Fibroblast of gingiva (primary cell): Measurements from ENCODE around the gene ABCC3.

Source experiments
- DNase-seq: peaks from one replicate; pipeline ENCODE4 v3.0.0-alpha.2; 2011; ENCODE audit warnings: low read depth

ABCC3 gene

DNA sequence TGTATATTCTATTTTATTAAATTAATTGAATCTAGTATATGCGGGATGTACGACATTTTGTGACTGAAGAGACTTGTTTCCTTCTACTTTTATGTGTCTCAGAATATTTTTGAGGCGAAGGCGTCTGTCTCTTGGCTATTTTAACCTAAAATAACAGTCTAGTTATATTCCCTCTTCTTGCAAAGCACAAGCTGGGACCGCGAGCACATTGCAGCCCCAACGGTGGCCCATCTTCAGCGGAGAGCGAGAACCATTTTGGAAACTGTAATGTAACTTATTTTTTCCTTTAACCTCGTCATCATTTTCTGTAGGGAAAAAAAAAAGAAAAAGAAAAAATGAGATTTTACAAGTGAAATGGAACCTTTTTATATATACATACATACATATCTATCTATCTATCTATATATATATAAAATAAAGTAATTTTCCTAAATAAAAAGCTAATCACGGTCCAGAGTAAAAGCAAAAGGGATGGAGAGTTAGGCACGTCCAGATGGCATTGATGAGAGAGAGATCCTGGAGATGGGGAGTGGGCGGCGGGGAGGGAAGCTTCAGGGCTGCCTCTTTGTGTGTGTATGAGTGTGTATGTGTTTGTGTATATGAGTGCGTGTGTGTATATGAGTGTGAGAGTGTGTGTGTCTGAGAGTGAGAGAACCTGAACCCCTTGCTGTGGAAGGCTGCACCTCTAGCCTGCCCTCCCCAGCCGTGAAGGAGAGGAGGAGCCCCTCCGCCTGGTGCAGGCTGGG lies 7.5 kb upstream of the ABCC3 start:
- DNase-seq, result no peak

DNA sequence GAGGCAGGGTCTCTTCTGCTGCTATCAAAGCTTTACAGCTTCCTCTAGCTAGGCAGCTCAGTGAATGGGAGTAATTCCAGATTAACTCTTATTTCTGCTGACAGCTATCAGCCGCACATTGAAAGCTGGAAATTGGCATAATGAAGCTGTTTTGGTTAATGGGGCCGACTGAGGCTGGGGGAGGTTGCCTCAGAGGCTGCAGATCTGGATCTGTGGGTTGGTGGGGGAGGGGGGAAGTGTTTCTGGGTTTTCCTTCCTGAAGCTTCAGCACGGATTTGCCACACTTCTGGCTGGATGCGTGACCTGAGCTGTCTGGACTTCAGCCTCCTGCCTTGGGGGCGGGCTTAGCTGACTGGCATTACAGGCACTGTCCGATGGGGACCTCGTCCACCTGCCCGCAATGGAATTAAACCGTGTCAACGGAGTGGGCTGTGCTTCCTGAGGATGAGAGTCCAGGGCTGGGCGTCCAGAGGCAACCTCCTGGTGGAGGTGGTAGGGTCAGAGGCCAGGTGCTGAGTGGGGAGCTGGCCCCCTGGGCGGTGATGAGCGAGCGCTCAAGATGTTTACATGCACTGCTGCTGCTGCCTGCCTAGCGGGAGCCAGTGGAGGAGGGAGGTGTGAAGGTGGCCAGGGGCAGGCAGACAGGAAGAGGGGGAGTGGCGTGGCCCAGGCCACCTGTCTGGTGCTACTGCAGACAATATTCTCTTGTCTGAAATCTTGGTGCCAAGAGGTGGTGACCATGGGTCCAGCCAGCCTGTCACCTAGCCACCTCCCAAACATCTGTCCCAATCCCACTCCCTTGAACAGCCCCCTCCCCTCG lies 6.7 kb upstream of the ABCC3 start:
- DNase-seq, result no peak

DNA sequence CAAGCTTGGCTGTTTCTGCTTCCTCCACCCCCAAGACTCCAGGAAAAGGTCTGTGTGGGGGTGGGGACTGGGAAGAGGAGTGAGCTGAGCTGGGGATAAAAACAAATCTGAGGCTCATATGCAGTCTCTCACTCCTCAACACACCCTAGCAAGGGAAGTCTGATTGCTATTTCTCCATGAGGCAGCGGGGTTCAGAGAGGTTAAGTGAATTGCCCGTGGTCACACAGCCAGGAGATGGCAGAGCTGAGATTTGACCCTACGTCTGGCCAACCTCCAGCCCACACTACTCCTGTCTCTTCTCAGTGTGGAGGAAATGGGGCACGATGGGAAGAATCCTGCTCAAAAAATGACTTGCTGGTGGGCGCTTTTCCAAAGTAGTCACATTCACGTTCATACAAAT lies 4.8 kb upstream of the ABCC3 start:
- DNase-seq, result no peak

DNA sequence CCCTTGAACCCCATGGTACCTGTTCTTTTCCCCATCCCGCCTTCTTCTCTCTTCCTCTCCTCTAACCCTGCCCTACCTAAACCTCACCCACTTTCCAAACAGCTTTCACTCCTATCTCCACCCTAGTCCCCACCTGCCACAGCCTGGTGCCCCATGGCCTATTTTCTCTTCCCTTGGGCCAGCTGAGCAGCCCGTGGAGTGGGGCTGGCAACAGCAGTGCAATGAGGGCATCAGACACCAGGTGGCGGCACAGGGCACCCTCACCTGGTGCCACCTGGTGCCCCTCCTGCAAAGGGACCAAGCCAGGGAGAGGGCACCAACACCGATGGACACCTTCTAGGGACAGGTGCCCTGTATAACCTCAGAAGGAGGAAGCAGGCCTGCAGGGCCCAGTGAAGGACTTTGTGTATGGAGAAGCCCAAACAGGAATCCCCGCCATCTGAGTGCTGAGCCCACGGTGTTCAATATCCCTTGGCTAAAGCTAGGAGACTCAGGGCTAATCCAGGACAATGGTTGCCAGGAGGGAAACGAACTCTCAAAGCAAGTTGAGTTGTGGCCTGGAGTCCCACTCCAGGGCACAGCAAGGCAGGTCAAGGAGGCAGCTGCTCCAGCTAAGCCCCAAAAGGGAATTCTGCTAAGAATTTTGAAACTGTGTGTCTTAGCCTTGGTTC lies 4.0 kb upstream of the ABCC3 start:
- DNase-seq, result no peak

DNA sequence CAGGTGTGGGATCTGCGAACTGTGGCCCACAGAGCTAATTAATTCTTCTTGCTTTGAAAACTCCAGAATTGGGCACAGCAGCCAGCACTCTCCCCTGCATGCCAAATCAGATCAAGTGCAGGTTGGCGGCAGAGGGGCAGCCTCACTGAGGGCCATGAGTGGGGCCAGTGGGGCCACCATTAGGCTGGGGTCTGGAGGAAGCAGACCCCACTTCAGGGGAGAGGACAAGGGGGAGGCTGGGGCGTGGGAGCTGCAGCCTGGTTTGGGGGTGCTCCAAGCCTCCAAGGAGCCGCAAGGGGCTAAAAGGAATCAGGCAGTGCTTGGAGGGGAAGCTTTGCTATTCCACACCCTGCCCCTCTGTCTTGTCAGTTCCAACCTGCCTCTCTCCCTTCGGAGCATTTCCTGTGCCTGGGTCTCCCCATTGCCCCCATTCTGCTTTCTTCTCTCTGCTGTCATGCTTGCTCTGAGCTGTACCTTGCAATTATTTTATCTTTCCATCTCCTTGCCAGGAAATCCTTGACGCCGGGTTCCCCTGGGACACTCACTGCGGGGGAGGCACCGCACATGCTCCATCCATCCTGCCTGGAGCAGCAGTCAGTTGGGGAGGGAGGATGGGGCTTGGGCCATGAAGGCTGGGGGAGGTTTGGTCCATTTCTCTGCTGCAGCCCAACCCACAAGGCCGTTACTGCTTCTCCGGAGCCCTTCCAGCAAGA lies 3.3 kb upstream of the ABCC3 start:
- no peak for DNase-seq

DNA sequence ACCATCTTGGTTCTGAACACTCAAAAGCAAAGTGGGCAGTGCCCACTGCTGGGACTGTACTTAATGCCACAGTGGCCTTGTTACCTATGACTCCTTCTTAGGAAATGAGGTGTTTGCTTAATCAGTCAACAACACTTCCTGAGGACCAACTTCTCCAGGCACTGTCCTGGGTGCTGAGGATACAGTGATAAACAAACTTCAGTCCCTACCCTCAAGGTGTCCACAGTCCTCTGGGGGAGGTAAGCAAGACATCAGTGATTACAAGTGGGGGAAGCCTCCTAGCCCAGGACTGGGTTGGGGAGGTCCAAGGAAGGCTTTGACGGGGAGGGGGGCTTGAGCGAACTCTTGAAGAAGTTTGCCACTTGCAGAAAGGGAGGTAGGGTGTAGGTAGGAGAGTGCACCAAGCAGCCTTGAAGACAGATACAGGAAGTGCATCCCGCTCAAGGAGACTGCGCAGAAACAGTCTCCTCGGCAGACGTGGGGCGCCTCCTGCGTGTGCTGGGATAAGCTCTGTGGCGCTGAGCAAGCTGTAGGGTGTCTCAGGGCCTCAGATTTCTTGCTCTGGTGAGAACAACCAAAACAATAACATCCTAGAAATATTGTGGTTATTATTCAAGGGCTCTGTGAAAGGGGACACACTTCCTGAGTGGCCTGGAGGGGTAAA lies 2.6 kb upstream of the ABCC3 start:
- DNase-seq, result no peak

DNA sequence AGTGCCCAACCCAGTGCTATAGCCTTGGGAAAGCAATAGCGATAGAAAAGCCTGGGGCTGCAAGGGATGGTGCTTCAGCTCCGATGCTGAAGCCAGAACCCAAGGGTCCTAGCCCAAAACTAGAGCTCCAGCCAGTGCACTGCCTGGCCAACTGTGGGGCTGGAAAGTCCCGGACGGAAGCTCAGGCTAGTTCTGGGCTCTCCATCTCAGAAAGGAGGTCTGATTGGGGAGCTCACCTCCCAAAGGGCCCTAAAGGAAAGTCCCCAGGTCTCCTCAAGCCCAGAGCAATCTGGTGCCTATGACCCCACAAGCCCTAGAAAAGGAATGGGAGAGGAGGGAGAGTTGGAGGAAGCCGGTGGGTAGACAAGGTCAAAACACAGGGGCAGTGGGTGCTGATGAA lies 2.0 kb upstream of the ABCC3 start:
- no peak for DNase-seq

DNA sequence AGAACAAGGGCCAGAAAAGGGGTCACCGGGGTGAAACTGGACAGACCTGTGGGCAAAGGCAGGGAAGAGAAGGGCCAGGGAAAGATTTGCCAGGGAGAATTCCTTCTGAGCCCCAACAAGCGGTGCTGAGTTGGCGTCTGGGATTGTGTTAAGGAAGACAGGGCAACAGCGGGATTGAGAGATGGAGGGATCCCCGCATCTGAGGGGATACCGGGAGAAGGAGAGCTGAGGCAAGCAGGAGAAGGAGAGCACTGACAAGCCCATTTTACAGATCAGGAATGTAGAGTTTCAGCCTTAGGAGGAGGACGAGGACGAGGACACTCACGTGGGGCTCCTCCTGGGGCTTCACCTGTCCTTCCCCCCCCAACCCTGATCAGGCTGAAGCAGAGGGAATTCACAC lies 998 bp upstream of the ABCC3 start:
- DNase-seq, result no peak

DNA sequence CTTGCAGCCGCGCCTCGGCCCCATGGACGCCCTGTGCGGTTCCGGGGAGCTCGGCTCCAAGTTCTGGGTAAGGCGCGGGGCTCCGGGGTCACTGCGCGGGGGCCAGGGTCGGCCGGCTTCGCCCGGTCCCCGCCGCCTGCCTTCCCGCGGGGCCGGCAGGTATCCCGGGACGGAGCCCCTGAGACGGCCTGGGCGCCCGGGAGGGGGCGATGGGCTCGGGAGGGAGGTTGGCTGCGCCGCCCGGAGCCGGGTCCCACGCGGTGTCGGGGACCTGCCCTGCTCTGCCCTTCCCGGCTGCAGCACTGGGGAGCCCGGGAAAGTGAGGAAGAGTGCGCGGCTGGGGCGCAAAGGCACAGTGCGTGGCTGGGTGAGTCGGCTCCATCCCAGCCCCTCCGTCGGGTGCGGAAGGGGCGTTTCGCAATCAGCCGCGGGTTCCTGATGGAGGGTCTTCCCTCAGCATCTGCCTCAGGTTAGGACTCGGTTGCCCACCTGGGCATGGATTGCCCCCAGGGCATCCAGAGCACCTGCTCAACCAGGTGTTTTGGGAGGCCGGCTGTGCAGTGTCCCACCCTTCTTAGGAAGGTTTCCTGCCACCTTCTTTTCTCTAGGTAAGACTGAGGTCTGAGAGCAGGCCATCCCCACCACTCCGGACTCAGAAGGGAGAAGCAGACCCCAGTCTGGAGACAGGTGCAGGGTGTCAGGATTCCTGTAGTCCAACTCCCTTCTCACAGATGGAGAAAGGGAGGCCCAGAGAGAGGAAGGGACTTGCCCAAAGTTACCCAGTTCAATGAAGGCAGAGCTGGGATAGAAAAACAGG lies 442 bp downstream of the ABCC3 start:
- DNase-seq, result no peak

DNA sequence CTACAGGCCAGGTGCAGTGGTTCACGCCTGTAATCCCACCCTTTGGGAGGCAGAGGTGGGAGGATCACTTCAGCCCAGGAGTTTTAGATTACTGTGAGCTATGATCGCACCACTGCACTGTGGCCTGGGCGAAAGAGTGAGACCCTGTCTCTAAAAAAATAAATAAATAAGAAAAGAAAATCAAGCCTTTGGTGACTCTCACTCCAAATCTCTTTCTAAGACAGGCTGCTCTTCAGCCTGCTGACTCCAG lies 976 bp downstream of the ABCC3 start:
- DNase-seq, result no peak

DNA sequence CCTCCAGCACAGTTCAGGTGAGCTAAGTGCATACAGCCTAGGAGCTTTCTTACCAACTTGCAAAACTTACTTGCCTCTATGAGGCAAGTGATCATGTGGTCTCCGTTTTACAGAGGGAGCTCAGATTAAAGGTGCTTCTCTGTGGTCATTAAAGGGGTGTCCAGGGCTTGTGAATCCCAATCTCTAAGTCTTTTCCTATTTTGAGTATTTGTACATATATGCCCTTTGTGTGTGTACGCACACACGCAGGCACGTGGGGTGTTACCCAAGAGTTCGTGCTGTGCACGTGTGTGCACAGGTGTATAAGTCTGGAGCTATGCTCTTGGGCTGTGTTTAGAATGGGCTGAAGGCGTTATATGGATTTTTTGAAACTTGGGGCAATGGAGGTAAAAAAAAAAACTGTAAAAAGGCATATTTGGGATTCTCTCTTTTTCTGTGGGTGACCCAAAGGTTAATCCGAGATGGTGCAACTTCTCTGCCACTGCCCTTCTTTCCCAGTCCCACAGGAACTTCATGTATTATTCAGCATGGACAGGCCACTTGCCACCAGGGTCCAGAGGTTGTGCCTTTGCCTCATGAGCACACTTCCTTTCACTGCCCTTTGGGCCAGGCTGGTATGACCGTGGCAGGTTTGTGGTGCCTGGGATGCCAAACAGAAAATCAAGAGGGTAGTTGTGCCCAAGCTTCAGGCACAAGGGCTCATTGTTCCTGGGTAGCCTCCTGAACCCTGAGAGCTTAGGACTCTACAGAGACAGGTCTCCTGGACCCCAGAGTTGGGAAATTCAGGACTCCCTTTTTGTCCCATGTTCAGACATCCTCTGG lies 1.5 kb downstream of the ABCC3 start:
- DNase-seq, result no peak

DNA sequence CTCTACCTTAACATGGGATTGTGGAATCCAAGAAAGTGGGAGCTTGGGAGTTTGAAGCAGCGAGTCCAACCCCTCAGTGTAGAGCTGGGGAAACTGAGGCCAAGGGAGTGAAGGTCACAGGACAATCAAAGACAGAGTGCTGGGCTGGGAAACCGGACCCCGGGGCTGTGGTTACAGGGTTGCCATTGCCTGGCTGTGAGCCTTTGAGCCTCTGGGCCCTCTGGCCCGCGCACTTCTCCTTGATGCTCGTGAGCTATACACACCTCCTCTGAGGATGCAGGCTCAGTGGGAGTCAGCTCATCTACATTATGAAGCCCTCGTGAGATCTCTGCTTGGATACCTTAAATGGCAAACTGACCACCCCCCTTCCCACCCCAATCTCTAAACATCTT lies 2.1 kb downstream of the ABCC3 start:
- no peak for DNase-seq

DNA sequence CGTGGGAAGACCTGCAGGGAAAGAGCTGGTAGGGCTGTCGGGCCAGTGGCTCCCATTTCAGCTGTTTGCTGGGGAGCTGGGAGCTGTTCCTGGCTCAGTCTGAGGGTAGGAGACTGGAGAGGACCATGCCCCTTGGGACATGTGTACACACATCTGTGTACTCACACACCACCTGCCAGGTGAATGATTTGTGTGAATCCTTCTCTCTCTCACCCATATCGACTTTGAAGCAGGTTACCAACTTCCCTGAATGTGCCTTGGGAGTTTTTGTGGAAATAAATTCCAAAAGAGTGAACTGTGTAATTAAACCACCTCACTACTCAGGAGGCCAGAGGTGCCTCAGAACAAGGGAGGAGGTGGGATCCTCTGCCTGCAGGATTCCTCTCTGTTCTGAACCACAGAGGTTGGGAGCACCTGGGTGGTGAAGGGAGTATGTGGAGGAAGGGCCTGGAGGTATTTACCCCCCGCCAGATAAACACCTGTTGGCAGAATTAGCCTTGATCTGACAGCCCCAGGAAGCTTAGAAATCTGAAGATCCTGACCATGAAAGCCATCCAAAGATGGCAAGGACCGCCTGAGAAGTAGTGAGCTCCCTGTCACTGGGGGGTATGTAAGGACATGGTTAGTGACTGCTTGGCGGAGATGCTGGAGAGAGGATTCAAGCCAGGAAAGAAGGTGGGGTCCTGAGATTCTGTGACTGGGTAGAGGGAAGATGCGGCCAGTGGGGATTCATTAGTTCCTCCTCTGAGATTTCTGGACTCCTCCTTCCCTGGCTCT lies 3.3 kb downstream of the ABCC3 start:
- DNase-seq, result no peak

DNA sequence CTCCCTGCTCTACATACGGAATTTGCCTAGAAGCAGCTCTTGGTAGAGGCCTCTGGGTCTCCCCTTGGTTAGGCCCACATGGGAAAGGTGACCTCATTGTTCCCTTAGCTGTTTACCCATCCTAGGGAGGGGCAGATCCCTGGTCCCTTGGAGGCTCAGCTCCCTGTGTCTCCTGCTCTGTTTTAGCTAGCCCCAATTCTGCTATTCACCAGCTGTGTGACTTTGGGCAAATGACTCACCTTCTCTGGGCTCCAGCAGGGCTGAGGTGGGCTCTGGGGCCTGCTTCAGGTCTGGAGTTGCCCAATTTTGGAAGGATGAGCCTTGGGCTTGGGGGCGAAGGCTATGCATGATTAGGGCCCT lies 3.9 kb downstream of the ABCC3 start:
- DNase-seq, result peak; percentile 47

DNA sequence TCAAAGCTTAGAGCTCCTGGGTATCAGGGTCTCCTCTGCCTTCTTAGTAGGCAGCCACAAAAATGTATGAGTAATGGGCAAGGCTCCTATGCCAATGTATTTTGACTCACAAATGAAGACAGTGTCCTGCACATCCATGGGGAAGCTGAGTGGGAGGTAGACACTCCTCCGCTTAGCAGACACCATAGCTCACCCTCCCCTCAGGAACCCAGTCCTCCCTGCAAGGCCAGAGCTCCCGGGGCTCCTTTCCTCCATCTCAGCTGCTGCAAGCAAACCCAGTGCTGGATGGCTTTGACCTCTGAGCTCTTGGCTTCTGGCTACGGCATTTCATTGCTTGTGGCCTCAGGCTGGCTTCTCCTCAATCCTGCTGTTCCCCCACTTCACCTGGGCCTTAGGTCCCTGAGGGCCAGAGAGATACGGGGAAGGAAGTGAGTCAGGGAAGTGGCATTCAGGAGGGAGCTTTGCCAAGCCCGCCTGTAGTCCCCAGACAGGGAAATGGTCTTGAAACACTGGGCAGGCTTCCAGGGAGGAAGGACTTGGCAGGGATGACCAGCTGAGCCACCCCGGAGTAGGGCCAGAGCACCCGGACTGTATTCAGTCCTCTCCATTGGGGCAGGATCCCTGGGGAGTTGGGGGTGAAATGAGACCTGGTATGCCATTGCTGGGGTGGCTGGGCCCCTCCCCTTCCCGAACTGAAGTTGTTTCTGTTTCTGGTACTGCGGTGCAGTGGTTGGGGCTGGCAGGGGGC lies 4.5 kb downstream of the ABCC3 start:
- peak; percentile 97 for DNase-seq

DNA sequence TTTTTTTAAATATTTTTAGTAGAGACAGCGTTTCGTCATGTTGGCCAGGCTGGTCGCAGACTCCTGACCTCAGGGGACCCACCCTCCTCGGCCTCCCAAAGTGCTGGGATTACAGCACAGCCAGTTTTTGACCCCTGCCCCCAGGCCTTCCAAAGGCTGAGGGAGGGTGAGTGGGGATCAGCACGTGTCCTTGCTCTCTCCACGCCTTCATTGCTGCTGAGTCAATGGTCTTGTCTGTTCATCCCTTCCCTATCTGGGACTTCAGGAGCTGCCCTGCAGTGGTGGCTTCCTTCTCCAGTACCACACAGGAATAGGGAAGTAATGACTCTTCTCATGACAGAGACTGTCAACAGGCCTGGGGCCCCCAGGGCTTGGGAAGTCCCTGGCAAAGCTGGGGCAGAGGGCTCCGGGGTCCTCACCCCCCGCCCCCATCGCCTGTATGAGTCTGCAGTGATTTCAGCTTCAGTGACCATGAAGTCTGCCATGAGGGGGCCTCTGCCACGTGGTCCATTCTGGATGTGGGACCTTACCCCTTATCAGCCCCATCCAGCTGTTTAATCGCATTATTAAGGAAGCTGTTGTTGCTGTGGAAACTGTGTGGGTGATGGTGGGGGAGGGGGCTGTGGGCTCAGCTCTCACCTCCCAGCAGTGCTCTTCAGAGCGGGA lies 6.1 kb downstream of the ABCC3 start:
- peak; percentile 16 for DNase-seq

DNA sequence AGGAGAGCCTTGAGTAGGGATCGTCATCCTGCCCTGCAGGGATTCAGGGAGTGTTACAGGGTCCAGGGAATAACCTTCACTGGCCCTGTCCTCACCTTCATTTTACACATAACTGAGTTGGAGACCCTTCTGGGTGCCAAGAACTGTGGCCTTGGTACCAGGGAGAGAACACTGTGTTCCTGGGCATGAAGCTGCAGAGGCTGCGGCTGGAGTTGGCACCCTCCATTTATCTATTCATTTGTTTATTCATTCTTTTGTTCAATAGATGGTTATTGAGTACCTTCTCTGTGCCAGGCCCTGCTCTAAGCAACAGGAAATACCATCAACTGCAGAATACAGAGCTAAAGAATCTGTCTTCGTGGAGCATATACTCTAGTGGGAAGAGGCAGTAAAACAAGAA lies 6.7 kb downstream of the ABCC3 start:
- no peak for DNase-seq

DNA sequence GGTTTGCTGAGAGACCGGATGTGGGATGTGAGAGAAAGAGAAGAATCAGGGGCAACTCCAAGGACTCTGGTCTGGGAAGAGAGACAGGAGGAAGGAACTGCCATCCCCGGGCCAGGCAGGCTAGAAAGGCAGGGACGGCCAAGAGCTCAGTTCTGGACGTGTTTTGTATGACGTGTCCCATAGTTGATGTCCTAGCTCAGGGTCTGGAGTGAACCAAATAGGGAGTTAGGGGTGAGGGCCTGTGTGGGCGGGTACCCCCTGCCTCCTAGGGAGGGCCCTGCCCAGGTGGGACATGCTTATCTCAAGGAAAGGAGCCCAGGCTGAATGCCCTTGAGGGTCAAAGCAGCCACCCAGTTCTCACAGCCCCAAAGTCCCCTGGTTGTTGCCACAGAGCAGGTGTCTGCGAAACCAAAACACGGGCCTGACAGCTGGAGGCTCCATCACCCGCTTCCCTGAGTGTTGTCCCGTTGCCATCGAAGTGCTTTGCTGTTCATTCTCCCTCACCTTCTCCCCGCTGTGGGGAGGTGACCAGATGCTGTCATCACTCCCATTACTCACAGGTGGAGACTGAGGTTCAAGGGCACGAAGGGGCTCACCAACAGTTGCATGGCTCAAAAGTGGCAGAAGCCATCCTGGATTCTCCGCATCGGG lies 7.5 kb downstream of the ABCC3 start:
- DNase-seq, result no peak
